Measurements from ENCODE around the gene MED9.
"Not testable (repeated sequence)": the region's sequence is repeated elsewhere in the genome, so short reads cannot be mapped to it uniquely, and the experiment has no call there.

MED9 gene

DNA sequence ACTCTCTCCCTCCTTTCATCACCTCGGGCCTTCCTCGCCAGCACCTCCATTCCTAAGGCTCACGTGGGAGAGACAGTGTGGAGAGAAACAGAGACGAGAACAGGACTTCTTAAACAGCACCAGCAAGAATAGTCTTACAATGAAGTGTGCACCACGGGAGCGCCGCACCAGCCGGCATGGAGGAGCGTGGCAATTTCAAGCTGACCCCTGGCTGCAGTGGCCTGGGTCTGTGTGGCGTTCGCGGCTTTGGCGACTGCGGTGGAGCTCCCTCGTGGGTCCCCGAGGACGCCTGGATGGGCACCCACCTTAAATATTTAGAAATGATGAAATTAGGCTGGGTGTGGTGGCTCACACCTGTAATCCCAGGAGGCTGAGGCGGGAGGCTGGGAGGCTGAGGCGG lies 20.5 kb upstream of the MED9 start:
- no peak for DNase-seq

DNA sequence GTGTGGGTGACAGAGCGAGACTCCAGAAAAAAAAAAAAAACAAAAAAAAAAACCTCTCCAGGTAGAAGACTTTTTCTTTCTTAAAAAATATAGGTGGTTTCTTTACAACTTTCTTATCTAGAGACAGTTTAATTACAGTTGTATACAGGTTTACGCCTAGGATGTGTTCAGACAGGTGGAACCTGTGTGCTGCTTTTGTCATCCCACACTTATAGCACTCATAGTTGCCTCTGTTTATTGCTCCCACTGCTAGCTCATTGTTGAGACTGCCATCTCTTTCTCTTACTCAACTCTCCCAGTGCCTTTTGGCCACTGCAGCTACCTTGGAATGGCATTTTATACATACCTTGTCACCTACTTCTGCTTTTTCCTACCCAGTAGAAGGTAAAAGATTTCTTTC lies 19.1 kb upstream of the MED9 start:
- DNase-seq: no peak

DNA sequence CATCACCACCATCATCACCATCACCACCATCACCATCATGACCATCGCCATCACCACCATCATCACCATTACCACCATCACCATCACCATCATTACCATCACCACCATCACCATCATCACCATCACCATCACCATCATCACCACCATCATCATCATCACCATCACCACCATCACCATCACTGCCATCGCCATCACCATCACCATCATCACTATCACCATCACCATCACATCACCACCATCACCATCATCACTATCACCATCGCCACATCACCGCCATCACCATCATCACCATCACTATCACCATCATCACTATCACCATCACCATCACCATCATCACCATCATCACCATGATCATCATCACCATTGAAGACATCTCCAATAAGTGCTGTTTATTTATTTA lies 16.8 kb upstream of the MED9 start:
- no peak for DNase-seq

DNA sequence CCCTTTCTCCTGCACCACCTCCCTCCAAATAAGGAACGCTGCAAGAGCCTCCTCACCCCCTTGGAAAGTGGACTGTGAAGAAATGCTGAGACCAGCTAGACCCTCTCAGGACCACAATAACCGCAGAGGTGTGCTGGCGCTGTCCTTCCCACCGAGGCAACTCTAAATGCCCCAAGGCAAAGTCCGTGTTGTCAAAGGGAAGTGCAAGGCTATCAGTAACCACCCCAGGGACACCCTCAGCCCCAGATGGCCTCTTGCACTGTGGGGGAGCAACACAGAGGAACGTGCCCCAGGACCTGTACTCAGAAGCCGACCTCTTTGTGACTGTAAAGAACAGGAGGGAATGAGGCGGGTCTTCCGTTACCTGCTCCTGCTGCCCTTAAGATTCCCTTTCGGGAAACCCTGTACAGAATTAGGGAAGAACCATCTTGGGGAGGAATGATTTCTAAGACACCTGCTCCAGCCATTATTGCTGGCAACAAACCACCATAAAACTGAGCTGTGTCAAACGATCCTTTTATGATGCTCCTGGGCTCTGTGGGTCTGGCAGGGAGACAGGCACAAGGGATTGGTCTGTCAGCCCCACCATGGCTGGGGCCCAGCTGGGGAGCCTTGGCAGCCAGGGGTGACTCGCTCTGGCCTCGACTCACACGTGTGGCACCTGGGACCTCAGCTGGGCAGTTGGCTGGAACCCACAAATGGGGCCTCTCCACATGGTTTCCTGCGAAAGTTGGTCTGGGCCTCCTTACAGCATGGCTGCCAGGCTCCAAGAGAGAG lies 14.6 kb upstream of the MED9 start:
- DNase-seq: no peak

DNA sequence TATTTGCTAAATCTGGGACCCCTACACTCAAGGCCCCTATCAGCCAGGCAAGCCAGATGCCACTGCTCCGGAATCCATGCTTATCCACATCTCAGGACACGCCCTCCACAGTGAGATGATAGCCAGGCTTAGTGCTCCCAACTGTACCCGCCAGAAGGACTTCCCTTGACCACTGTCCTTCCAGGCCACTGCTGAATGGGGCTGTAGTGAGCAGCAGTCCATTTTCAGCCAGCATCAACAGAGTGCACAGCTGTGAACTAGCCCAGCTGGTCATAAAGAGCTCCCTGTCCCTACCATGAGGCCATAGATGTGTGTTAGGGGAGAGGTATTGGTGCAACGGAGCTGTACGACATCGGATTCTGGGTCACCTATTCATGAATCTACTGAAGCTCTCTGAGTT lies 13.0 kb upstream of the MED9 start:
- DNase-seq: no peak

DNA sequence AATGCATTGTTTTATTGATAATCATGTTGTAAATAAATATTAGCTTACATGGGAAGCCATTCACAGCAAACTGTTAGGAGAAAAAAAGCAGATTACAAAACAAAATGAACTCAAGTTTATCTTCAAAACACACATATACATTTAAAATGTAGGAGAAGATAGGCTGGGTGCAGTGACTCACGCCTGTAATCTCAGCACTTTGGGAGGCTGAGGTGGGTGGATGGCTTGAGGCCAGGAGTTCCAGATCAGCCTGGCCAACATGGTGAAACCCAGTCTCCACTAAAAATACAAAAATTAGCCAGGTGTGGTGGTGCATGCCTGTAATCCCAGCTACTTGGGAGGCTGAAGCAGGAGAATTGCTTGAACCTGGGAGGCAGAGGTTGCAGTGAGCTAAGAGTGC lies 10.9 kb upstream of the MED9 start:
- DNase-seq: not testable (repeated sequence)

DNA sequence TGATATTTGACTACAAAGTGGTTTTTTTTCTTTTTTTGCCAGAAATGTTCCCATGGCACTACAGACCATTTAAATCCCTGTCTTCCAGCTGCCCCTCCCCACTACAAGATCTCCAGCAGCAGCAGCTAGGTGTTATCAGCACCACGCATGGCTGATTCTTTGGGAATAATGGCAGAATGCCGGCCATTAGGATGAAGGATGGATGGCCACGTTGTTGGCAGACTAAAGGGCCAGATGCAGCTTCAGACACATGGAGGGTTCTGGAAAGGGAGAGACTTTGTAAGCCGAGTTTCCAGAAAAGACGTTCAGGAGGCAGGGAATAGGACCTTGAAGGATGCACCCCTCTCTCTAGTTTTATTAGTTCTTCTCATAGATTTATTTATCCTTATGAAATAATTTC lies 10.3 kb upstream of the MED9 start:
- DNase-seq: no peak

DNA sequence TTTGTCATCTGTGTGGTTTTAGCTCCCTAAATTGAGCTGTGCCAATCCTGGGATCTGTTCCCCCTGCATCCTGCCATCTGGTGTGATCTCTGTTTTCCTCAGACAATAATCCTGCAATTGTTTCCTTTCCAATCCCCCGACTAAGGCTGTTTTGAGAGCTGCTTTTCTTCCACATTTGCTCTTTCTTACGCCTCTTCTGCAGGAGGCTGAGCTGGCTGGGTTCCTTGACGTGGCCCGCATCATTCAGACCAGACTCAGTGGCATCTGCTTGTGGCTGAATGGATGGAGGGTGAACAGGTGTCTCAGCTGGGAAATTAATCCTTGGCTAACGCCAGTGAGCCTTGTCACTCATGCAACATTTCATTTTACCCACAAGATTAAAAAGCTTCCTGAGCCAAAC lies 9.8 kb upstream of the MED9 start:
- DNase-seq: no peak

DNA sequence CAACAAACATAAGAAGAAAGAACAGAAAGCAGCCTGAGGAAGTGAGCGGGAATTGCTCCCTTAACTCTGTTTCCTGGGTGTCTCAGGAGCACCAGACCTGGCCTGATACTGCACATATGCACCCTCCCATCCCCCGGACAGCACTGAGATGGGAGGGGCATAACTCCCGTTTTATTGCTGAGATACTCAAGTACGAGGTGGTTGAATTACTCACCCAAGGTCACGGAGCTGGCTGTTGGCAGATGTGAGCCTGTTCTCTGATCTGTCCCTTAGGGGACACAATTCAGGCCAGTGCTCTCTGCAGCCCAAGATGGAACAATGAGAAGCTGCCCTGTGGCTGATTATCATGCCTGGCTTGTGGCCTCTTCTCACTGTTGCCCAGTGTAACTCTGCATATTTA lies 9.1 kb upstream of the MED9 start:
- no peak for DNase-seq

DNA sequence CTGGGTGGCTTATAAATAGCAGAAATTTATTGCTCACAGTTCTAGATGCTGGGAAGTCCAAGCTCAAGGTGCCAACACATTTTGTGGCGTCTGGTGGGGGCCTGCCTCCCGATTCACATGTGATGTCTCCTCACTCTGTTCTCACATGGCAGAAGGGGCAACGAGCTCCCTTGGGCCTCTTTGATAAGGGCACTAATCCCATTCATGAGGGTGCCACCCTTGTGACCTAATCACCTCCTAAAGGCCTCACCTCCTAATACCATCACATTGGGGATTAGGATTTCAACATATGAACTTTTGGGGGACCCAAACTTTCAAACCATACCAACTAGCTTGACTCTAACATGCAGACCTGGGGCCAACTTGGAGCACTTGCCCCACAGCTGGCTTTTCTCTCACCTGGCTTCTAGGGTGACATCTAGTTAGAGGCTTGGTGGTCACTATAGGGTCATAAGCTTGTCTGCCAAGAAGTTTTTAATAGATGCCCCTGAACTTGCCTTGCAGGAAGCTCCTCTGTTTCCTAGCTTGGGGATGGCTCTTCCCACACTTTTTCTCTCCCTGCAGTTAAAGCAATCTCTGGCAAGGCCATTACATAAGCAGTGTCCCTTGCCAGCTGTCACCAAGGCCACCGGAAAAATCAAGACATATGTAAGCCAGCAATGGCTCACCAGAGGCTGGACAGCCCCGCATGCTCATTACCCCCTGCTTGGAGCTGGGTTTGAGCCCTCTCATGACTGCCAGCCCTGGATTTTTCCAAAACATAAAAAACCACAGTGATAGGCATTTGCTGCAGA lies 8.4 kb upstream of the MED9 start:
- no peak for DNase-seq

DNA sequence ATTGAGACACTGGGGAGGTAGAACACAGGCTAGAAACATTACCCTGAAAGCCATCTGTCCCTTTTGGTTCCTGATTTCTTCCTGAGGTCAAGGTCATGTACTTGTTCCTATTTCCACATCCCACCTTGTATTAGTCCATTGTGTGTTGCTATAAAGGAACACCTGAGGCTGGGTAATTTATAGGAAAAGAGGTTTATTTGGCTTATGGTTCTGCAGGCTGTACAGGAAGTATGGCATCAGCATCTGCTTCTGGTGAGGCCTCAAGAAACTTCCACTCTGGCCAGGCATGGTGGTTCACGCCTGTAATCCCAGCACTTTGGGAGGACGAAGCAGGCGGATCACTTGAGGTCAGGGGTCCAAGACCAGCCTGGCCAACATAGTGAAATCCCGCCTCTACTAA lies 7.4 kb upstream of the MED9 start:
- no peak for DNase-seq

DNA sequence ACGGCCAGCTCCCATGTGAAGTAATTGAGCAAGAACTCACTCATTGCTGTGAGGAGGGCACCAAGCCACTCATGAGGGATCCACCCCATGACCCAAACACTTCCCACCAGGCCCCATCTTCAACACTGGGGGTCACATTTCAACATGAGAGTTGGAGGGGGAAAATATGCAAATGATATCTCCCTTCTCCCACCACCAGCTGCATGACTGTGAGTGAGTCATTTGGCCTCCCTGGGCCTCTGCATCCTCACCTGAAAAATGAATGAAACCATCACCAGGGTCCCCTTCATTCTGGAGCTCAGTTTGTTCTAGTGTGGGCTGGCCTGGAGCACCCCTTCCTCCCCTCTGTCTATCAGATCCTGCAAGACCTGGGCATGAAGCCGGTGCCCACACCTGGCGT lies 6.8 kb upstream of the MED9 start:
- no peak for DNase-seq

DNA sequence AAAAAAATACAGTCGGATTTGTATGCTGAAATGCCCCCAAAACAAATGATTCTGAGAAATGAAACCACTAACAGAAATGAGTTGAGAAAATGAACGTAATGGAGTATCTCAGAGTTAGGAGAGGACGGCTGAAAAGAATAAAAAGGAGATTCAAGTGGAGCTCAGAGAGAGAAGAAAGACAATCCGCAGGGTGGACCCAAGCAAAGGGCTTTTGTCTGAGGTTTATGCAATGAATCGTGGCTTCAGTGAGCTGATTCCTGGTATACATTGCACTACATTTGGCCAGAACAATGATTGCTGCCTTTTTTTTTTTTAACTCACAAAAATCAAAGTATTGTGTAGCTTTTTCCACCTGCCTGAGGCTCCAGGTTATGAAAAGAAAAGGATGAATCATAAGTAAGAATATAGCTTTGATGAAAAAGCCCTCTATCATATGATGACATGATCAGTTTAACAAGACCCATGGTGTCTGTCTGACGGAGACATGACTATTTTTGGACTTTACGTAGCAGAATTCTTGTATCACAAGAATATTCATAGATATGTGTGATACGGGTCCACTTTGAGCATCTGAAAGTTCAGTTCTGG lies 4.4 kb upstream of the MED9 start:
- DNase-seq: no peak

DNA sequence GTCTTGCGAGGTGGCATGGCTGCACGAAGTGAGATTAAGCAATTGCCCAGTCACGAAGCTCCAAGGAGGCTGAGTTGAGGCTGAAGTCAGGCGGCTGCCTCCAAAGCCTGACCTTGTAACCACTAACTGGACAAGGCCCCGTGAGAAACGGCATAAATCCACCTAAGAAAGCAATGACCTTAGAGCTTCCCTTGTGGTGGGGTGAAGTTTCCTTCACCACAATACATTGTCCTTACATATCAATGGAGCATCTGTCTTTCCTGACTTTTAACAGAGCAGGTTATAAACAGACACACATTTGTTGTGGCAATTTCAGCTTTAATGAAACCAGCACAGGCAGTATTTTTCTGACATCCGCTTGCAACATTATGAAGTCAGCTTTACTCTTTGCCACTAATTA lies 2.5 kb upstream of the MED9 start:
- DNase-seq: no peak

DNA sequence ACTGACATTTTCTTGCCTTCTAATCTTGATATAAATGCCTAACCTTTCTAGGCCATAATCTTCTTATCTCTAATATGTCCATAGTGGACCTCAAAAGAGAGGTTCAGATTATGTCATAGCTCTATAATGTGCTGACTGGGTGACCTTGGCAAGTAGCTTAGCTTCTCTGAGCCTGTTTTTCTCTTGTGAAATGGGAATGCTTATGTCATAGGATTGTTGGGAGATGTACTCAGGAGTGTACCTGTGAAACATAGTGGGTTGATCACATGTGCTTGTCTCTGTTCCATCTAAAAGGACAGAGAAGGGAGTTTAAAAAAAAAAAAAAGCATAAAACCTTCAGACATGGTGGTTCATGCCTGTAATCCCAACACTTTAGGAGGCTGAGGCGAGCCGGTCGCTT lies 2.4 kb downstream of the MED9 start:
- DNase-seq: no peak

DNA sequence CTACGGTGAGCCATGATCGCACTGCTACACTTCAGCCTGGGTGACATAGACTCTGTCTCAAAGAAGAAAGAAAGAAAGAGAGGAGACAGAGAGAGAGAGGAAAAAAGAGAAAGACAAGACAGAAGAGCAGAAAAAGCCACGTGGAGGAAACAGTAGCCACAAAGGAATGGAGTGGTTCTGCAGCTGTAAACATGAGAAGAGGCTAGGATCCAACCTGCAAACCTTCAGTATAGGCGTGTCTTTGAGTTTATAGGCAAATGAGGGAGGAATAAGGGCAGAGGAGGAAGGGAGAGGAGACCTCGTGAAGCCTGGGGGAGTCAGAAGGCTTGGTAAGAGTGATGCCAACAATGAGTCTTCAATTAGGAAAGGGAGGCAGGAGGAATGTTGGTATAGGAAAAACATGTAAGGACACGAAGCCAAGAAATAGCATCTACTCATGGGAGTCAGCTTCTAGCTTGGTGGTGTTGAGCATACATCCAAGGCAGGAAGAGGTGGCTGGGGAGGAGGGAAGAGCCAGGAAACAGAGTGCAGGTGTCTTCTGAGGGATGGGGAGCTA lies 3.9 kb downstream of the MED9 start:
- DNase-seq: no peak

DNA sequence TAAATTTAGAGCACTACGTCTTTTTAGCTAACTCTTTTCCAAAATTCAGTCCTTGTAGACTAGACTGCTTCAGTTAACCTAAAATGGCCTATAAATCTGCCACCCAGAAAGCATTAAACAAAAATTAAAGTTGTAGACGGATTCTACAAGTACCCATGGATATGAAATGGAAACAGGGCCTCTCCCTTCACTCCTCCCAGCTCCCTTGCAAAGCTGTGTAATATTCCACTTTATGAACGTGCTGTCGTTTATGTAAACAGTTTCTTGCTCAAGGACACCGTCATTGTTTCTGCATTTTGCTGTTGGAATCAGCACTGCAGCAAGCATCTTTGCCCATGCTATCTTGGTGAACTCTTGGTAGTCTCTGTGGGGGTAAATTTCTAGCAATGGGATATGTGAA lies 5.1 kb downstream of the MED9 start:
- no peak for DNase-seq

DNA sequence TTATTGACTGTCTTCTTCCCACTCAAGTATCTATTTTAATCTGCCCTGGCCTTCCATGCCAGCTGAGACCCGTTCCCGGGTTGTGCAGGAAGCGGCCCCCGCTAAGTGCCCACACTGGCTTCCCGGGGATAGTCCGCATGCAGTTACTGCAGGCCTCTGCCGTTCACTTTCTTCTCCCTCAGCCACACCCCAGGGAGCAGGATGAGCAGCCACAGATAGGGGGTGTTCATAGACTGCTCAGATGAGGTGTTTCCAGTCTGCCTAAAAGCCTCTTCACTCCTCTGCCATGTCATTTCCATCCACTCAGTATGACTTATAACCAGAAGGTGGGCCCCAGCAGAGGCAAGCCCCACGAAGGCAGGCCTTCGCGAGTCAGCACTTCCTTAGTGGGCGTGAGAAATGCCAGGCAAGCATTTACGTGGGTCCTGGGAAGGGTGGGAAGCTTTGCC lies 7.7 kb downstream of the MED9 start:
- no peak for DNase-seq

DNA sequence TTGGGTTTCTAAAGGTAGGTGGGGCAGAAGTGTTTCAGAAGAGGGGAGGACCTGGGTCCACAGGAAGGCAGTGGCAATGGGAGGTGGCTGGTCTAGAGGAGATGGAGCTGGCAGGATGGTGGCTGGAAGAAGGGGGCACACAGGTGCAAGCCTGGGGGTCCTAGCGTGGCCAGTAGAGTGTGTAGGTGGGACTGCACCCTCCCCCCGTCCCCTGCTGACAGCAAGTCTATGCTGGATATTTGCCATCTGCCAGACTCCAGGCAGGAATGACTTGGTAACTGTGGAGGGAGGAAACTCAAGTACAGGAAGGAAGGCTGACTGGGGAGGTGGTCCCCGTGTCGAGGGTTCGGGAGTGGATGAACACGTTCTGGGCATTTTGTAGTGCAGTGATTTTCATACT lies 8.6 kb downstream of the MED9 start:
- DNase-seq: no peak

DNA sequence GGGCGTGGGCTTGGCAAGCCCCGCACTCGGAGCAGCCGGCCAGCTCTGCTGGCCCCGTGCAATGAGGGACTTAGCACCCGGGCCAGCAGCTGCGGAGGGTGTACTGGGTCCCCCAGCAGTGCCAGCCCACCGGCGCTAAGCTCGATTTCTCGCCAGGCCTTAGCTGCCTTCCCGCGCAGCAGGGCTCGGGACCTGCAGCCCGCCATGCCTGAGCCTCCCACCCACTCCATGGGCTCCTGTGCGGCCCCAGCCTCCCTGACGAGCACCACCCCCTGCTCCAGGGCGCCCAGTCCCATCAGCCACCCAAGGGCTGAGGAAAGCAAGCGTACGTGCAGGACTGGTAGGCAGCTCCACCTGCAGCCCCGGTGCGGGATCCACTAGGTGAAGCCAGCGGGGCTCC lies 9.6 kb downstream of the MED9 start:
- DNase-seq: not testable (repeated sequence)

DNA sequence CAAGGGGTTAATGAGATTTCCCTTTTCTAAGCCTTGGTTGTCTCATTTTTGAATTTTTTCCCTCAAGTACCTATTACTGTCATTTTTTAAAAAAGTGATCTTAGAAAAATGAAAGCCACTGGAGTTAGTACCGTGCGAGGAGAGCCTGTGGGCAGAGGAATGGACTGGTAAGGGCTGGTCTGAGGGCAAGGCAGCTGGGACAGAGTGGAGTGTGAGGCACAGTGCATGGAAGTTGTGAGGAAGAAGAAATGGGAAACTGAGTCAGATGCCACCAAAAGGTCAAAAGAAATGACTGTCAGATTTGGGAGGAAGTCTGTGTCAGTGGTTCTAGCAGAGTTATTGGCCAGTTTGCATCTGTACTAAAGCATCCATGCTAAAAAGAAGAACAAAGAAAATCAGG lies 11.2 kb downstream of the MED9 start:
- no peak for DNase-seq

DNA sequence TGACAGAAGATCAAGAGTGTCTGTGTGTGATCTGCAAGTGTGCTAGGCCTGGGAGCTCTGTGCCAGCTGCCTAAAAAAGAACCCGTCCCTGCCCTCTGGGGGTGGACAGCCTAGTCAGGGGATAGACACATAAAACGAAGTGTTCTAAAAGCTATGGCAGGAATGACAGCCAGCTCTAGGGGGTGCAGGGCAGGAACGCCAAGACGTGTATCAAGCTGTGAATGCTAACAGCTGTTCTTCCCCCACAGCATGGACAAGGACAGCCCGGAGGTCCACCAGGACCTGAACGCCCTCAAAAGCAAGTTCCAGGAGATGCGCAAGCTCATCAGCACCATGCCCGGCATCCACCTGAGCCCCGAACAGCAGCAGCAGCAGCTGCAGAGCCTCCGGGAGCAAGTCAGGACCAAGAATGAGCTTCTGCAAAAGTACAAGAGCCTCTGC lies 14.3 kb downstream of the MED9 start:
- no peak for DNase-seq

DNA sequence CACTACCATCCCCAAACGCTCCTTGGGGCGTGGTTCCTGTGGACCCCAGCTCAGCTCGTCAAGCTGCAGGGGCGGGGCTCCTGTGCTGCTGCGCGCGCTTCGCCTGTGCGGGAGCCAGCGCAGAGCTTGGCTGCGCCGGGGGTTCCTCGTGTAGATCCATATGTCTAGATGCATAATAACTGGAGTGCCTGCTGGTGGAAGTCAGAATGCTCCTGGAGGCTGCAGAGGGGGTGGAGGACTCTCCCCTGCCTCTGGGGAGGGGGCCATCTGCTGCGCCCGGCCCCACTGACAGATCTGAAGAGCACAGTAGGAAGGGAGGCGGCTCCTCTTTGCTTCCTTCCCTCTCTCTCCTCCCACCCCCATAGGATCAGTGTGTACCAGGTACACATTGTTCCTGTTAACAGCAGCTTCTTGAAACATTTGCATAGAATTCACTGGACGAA lies 14.8 kb downstream of the MED9 start:
- no peak for DNase-seq

DNA sequence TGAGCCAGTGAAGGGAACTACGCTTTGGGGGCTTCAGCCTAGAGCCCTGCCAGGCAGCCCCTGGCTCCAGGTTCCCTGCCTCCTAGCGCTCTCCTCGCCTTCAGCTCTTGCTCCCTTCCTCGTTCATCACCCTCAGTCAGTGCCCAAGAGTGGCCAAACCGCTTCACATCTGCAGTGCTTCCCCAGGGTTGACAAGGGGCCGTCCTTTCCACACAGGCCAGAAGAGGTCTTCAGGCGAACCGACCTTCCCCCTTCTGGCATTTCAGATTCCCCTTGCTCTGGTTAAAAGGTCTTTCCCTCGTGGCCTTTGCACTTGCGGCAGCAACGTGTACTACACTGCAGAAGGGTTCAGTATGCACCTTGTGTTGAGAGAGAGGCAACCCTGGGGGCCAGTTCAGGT lies 15.3 kb downstream of the MED9 start:
- no peak for DNase-seq
